Activated naive CD4-positive, alpha-beta T cell treated with anti-CD3 and anti-CD28 coated beads, Interleukin-2, amount 50 U/mL, for 24 hours (primary cell): ENCODE data around the gene CEP78.
A peak's percentile ranks its signal among the peaks of the same experiment; 100 is the strongest.
"Not testable (repeated sequence)": the region's sequence is repeated elsewhere in the genome, so short reads cannot be mapped to it uniquely, and the experiment has no call there.

ENCODE experiments used
- H3K27ac Mint-ChIP-seq: one replicate; pipeline ENCODE4 v1.8.0; 2021; ENCODE audit warnings: mild to moderate bottlenecking, mixed read lengths
- H3K27me3 Mint-ChIP-seq: one replicate; pipeline ENCODE4 v1.8.0; 2021; ENCODE audit warnings: mixed read lengths
- H3K36me3 Mint-ChIP-seq: one replicate; pipeline ENCODE4 v1.8.0; 2021; ENCODE audit warnings: mixed read lengths
- H3K4me1 Mint-ChIP-seq: one replicate; pipeline ENCODE4 v1.8.0; 2021; ENCODE audit warnings: mixed read lengths
- H3K4me3 Mint-ChIP-seq: one replicate; pipeline ENCODE4 v1.8.0; 2021; ENCODE audit warnings: mild to moderate bottlenecking, mixed read lengths
- H3K9me3 Mint-ChIP-seq: one replicate; pipeline ENCODE4 v1.8.0; 2021; ENCODE audit warnings: mixed read lengths

Gene CEP78

DNA sequence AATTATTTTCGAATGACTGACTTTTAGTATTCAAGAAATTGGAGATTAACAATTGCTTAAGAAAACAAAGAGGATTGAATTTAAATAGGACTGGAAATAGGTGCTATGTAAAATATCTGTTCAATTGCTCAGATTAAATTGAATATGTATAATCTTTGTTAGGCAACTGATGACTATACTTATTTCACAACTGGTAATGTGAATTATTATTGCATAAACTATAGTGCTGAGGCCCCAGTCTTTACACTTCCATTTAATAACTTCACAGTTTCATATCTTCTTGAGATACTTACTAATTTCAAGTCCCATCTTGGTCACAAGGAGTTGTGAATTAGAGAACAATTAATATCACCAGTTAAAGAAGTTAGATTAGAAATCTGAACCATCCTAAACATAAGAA, 16.7 kb downstream of the CEP78 start:
- H3K36me3 Mint-ChIP-seq, result peaks cover 9% of the 10 kb centered on the region
- no peaks in the 10 kb centered on the region for H3K9me3 Mint-ChIP-seq
- no peak overlapping the region for H3K4me3 Mint-ChIP-seq
- no peaks in the 10 kb centered on the region for H3K27me3 Mint-ChIP-seq
- H3K27ac Mint-ChIP-seq, result no peak overlapping the region
- H3K4me1 Mint-ChIP-seq, result no peaks in the 10 kb centered on the region

DNA sequence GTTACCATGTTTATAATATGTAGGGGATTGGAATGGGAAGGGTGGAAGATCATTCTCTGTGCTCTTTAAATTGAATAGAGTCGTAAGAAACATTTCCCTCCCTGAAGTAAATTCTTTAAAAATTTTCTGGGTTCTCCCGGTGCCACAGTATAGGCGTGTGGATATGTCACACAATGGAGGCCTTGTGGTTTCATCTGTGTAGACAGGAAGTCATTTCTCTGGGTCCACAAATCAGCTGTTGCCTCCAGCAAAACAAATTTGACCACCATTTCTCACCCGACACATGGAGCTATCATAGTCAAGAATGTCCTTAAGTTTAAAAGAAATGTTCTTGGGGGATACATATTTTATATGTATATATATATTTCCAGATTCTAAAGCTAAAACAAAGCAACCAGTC, 17.4 kb downstream of the CEP78 start:
- Mint-ChIP-seq H3K27ac (no peak overlapping the region), H3K9me3 (no peaks in the 10 kb centered on the region), H3K27me3 (no peaks in the 10 kb centered on the region), H3K4me3 (no peak overlapping the region), H3K4me1 (no peaks in the 10 kb centered on the region), H3K36me3 (peaks cover 6% of the 10 kb centered on the region)

GRCh38 chr9:78261403-78262001, 25.6 kb downstream of the CEP78 start:
- Mint-ChIP-seq H3K4me1 (no peaks in the 10 kb centered on the region), H3K36me3 (peaks cover 16% of the 10 kb centered on the region), H3K27ac (no peak overlapping the region), H3K4me3 (no peak overlapping the region), H3K9me3 (no peaks in the 10 kb centered on the region), H3K27me3 (no peaks in the 10 kb centered on the region)

GRCh38 chr9:78262655-78263054, 26.8 kb downstream of the CEP78 start:
- no peak overlapping the region for H3K4me3 Mint-ChIP-seq
- H3K9me3 Mint-ChIP-seq, result no peaks in the 10 kb centered on the region
- peaks cover 19% of the 10 kb centered on the region for H3K36me3 Mint-ChIP-seq
- no peaks in the 10 kb centered on the region for H3K4me1 Mint-ChIP-seq
- H3K27me3 Mint-ChIP-seq, result no peaks in the 10 kb centered on the region
- H3K27ac Mint-ChIP-seq, result no peak overlapping the region

DNA sequence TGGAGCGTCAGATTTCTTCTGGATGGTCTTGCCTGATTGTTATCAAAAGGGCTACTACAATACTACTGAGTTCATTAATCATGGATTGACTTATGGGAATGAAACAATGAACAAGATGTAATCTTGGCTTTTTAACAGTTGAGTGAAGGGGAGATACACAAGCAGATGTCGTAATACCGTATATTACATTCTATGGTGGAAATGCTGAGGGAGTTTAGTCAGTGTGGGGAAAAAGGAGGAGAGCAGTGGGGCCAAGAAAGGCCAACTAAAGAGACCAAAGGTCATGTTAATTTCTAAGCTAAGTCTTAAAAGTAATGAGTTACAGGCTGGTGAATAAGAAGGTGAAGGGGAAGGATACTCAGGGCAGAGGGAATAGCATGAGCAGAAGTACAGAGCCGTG, 32.0 kb downstream of the CEP78 start:
- peak overlapping the region; percentile 38 for H3K27ac Mint-ChIP-seq
- H3K4me1 Mint-ChIP-seq, result no peaks in the 10 kb centered on the region
- H3K36me3 Mint-ChIP-seq, result peaks cover 35% of the 10 kb centered on the region
- no peaks in the 10 kb centered on the region for H3K9me3 Mint-ChIP-seq
- no peak overlapping the region for H3K4me3 Mint-ChIP-seq
- no peaks in the 10 kb centered on the region for H3K27me3 Mint-ChIP-seq

DNA sequence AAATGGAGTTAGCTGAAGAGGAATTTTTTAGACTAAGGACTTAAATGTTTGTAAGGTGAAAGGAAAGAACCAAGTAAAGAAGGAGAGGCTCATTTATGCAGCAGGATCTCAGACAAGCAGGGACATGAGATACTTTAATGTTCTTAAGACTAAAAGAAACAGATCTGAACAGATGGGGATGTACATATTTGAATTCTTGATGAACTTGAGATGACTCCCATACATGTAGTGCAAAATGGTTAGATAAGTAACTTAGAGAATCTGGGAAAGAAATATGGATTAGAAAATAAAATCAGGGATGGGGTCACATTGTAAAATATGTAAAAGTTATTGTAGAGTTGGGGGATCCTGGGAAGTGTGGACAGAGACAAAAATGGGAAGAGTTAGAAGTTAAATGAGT, 33.9 kb downstream of the CEP78 start:
- Mint-ChIP-seq H3K4me3 (no peak overlapping the region), H3K27me3 (no peaks in the 10 kb centered on the region), H3K27ac (peak overlapping the region; percentile 26), H3K9me3 (no peaks in the 10 kb centered on the region), H3K36me3 (peaks cover 36% of the 10 kb centered on the region), H3K4me1 (no peaks in the 10 kb centered on the region)

DNA sequence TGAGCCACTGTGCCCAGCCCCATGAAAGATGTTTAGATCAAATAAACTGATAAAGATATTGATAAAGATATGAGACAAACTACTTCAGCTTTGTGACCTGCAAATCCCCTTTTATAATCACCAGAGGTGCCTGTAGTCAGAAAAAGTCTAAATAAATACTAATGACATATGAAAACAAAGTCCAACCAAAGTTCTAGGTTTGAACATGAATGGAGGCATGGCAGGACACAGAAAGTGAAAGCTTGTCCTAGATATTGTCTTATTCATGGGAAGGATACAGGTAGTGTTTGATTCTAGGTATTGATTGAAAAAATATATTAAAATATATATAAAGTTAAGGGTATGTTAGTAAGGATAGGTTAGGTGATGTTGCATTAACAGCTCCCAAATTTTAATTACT, 36.4 kb downstream of the CEP78 start:
- Mint-ChIP-seq H3K9me3 (no peaks in the 10 kb centered on the region), H3K36me3 (peaks cover 20% of the 10 kb centered on the region), H3K4me1 (no peaks in the 10 kb centered on the region), H3K4me3 (no peak overlapping the region), H3K27ac (no peak overlapping the region), H3K27me3 (no peaks in the 10 kb centered on the region)

DNA sequence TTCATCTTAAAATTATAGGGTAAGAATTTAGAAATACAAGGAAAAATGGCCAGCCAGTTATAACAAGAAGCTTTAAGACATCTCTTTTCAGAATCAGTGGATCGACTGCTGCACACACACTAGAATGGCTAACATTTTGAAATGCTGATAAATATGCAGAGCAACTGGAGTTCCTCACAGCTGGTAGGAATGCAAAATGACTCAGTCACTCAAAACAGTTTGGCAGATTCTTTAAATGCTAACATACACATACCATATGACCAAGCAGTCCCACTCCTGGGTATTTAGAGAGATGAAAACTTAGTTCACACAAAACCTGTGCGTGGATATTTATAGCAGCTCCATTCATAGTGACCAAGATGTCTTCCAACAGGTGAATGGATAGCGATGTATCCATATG, 37.9 kb downstream of the CEP78 start:
- Mint-ChIP-seq H3K4me3 (no peak overlapping the region), H3K36me3 (peaks cover 13% of the 10 kb centered on the region), H3K4me1 (peaks cover 7% of the 10 kb centered on the region), H3K27me3 (no peaks in the 10 kb centered on the region), H3K9me3 (no peaks in the 10 kb centered on the region), H3K27ac (no peak overlapping the region)

GRCh38 chr9:78278177-78278777, 42.4 kb downstream of the CEP78 start:
- no peak overlapping the region for H3K27ac Mint-ChIP-seq

DNA sequence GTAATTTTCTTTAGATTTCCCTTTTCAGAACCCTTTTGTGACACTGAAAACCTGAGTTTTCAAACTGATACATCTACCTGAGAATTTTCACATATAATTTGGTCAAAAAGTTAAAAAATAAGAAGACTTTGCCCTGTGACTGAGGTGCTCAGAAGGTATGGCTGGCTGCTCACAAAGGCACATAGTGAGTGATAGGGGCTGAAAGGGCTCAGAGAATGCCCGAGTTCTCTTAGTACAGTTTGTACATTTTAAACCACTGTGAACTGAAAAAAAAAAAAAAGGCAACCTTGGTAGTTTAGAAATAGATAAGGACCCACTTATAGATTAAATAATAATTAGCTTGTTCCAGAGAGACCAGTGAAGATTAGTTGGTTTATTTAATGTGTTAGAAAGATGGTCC, 42.9 kb downstream of the CEP78 start:
- Mint-ChIP-seq H3K4me1 (peaks cover 8% of the 10 kb centered on the region), H3K27me3 (no peaks in the 10 kb centered on the region), H3K27ac (no peak overlapping the region), H3K4me3 (no peak overlapping the region), H3K9me3 (no peaks in the 10 kb centered on the region), H3K36me3 (no peaks in the 10 kb centered on the region)

More at GRCh38 chr9:78278177-78278777, 42.4 kb downstream of the CEP78 start:
- Mint-ChIP-seq H3K9me3 (no peaks in the 10 kb centered on the region), H3K4me3 (no peak overlapping the region), H3K36me3 (no peaks in the 10 kb centered on the region), H3K27me3 (no peaks in the 10 kb centered on the region), H3K4me1 (peaks cover 8% of the 10 kb centered on the region)

- Mint-ChIP-seq H3K27ac (no peak overlapping the region), H3K4me1 (peaks cover 8% of the 10 kb centered on the region), H3K36me3 (no peaks in the 10 kb centered on the region), H3K27me3 (no peaks in the 10 kb centered on the region), H3K9me3 (no peaks in the 10 kb centered on the region), H3K4me3 (no peak overlapping the region)
Observed at GRCh38 chr9:78280982-78281668, 45.2 kb downstream of the CEP78 start.

DNA sequence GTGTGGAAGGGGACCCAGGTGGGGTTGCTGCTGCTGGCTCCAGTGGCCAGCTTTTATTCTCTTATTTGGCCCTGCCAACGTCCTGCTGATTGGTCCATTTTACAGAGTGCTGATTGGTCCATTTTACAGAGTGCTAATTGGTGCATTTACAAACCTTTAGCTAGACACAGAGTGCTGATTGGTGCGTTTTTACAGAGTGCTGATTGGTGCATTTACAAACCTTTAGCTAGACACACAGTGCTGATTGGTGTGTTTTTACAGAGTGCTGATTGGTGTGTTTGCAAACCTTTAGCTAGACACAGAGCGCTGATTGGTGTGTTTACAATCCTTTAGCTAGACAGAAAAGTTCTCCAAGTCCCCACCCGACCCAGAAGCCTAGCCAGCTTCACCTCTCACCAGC, 48.3 kb downstream of the CEP78 start:
- not testable (repeated sequence) for H3K27me3 Mint-ChIP-seq, H3K4me1 Mint-ChIP-seq, H3K4me3 Mint-ChIP-seq, H3K36me3 Mint-ChIP-seq, H3K9me3 Mint-ChIP-seq, H3K27ac Mint-ChIP-seq

- Mint-ChIP-seq H3K9me3 (no peaks in the 10 kb centered on the region), H3K4me3 (no peak overlapping the region), H3K4me1 (no peaks in the 10 kb centered on the region), H3K36me3 (no peaks in the 10 kb centered on the region), H3K27ac (no peak overlapping the region), H3K27me3 (no peaks in the 10 kb centered on the region)
Observed at GRCh38 chr9:78286125-78286524, 50.2 kb downstream of the CEP78 start.

DNA sequence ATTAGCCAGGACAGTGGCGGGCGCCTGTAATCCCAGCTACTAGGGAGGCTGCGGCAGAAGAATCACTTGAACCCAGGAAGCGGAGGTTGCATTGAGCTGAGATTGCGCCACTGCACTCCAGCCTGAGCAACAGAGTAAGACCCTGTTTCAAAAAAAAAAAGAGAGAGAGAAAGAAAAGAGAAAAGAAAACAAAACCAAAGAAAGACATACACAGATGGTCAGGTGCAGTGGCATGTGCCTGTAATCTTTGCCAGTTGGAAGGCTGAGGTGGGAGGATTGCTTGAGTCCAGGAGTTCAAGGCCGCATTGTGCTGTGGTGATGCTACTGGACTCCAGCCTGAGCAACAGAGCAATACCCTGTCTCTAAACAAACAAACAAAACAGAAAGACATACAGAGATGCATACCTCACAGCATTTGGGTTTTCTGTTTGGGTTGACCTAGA, 51.1 kb downstream of the CEP78 start:
- Mint-ChIP-seq H3K4me3 (no peak overlapping the region), H3K4me1 (no peaks in the 10 kb centered on the region), H3K27ac (no peak overlapping the region), H3K36me3 (no peaks in the 10 kb centered on the region), H3K9me3 (no peaks in the 10 kb centered on the region), H3K27me3 (no peaks in the 10 kb centered on the region)

GRCh38 chr9:78288214-78288892, 52.5 kb downstream of the CEP78 start:
- H3K4me3 Mint-ChIP-seq, result no peak overlapping the region
- H3K27me3 Mint-ChIP-seq, result no peaks in the 10 kb centered on the region
- no peaks in the 10 kb centered on the region for H3K36me3 Mint-ChIP-seq
- peaks cover 9% of the 10 kb centered on the region for H3K4me1 Mint-ChIP-seq
- H3K9me3 Mint-ChIP-seq, result no peaks in the 10 kb centered on the region
- H3K27ac Mint-ChIP-seq, result no peak overlapping the region

- H3K4me3 Mint-ChIP-seq, result no peak overlapping the region
- H3K9me3 Mint-ChIP-seq, result no peaks in the 10 kb centered on the region
- H3K27me3 Mint-ChIP-seq, result no peaks in the 10 kb centered on the region
- H3K27ac Mint-ChIP-seq, result no peak overlapping the region
- H3K36me3 Mint-ChIP-seq, result no peaks in the 10 kb centered on the region
- H3K4me1 Mint-ChIP-seq, result peaks cover 13% of the 10 kb centered on the region
Observed at GRCh38 chr9:78289474-78289873, 53.6 kb downstream of the CEP78 start.
